ENCODE results near the gene ARHGEF19. TPM values are rescaled to one million over a fixed set of nuclear protein-coding genes. Genes with fewer than 3 reads are reported as not detected.

The ARHGEF19 gene
- total RNA-seq, 1 donor from 2014 or later: 15.6 TPM

DNA sequence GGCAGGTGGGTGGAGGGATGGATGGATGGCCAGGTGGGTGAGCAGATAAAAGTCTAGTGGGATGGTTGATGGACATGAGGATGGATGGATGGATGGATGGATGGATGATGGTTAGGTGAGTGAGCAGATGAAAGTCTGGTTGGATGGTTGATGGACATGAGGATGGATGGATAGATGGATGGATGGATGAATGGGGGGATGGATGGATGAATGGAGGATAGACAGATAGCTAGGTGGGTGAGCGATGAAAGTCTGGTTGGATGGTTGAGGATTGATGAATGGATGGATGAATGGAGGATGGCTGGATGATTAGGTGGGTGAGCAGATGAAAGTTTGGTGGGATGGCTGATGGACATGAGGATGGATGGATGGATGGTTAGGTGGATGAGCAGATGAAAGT is 9.0 kb upstream of the ARHGEF19 start:
- Histone ChIP-seq H3K36me3 (no peaks in the 10 kb centered on the region), H3K27ac (no peak overlapping the region), H3K4me3 (no peak overlapping the region), H3K4me1 (peaks cover 14% of the 10 kb centered on the region), H3K9me3 (no peaks in the 10 kb centered on the region), H3K27me3 (ENCODE audit: low read depth) (peaks cover 13% of the 10 kb centered on the region)
- ATAC-seq (no peak), DNase-seq (no peak)
- TF ChIP-seq, protein P1, sequence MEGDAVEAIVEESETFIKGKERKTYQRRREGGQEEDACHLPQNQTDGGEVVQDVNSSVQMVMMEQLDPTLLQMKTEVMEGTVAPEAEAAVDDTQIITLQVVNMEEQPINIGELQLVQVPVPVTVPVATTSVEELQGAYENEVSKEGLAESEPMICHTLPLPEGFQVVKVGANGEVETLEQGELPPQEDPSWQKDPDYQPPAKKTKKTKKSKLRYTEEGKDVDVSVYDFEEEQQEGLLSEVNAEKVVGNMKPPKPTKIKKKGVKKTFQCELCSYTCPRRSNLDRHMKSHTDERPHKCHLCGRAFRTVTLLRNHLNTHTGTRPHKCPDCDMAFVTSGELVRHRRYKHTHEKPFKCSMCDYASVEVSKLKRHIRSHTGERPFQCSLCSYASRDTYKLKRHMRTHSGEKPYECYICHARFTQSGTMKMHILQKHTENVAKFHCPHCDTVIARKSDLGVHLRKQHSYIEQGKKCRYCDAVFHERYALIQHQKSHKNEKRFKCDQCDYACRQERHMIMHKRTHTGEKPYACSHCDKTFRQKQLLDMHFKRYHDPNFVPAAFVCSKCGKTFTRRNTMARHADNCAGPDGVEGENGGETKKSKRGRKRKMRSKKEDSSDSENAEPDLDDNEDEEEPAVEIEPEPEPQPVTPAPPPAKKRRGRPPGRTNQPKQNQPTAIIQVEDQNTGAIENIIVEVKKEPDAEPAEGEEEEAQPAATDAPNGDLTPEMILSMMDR (IDR thresholded peaks at IDR 0.05): no peak
- intact Hi-C loops (cut with DNase I): no loop called here

DNA sequence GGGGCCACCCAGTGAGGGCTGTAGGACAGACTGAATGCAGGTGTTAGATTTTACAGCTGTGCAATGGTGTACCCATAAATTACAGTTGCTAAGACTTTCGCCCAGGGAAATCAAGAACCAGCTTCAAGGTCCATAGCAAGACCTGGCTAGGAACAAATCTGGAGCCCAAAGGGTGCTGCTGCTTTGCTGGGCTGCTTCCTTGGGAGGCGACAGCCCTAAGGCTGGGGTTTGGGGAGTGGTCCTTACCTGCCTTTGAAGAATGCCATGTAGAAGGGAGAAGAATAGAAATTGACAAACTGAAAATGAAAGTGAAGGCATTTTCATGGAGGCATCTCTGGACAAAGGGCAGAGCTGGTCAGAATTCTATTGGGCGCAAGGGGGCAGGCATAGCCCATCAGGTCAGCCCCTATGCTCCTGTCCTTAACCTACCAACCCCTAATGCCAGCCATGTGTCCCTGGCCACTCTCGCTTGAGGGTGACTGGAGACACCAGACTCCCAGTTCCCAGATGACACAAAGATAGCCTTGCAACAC is 7.6 kb upstream of the ARHGEF19 start:
- no peak for DNase-seq
- Histone ChIP-seq H3K36me3 (no peaks in the 10 kb centered on the region), H3K27ac (no peak overlapping the region), H3K9me3 (no peaks in the 10 kb centered on the region), H3K4me1 (peaks cover 20% of the 10 kb centered on the region), H3K27me3 (ENCODE audit: low read depth) (peaks cover 3% of the 10 kb centered on the region), H3K4me3 (no peak overlapping the region)
- no peak for ATAC-seq
- intact Hi-C loops (cut with DNase I): no loop called here
- TF ChIP-seq, protein P1 (IDR thresholded peaks at IDR 0.05): no peak

DNA sequence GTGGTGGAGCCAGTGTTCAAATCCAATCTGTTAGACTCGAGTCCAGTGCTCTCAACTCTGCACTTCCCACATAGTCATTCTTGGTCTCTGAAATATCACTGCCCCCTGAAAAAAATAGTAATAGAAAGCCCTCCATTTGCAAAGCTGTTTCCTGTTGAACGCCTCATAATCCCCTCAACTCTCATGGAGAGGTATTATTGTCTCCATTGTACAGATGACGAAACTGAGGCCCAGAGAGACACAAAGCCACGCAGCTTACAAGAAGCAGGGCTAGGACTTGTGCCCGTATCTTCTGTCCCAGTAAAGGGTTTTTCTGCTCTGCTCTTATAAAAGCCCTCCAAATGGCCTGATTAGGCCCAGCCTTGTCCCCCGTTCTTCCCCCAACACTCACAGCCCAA is 6.2 kb upstream of the ARHGEF19 start:
- H3K27ac ChIP-seq: no peak overlapping the region

DNA sequence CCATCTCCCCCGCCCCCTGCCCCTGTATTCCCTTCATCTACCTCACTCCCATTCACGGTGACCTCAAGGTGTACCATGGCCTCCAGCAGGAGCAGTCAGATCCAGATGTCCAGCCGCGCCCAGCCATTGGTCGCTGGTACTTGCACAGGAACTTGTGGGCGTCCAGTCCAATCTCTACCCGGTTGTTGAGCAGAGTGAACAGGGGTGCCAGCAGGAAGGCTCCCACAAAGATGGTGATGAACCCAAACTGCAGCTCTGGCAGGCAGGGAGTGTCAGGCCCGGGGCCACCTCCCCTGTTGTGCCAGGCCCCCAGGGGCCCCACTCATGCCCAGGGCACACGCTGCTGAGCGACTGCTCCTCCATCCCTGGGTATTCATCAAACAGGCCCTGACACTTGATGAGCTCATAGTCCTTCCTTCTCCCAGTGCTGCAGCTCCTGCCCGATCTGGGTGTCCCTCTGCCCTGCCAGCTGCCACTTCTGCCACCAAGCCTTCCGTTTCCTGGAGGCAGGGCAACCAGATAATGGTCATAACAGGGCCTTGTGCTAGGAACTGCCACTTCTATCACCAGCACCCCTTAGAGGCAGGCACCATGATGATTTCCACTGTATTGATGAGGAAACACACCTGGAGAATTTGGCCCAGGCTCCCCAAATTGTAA is 5.7 kb upstream of the ARHGEF19 start:
- no peak for DNase-seq
- no peak overlapping the region for H3K4me3 ChIP-seq
- peaks cover 22% of the 10 kb centered on the region for H3K4me1 ChIP-seq
- no peaks in the 10 kb centered on the region for H3K36me3 ChIP-seq
- ATAC-seq: no peak
- H3K27ac ChIP-seq: peak overlapping the region; percentile 62
- H3K9me3 ChIP-seq: no peaks in the 10 kb centered on the region
- intact Hi-C loops (cut with DNase I): no loop called here
- TF ChIP-seq, protein P1 (IDR thresholded peaks at IDR 0.05): no peak
- no peaks in the 10 kb centered on the region for H3K27me3 ChIP-seq (ENCODE audit: low read depth)

More for the DNA sequence above, 6.2 kb upstream of the ARHGEF19 start:
- Histone ChIP-seq H3K27me3 (ENCODE audit: low read depth) (no peaks in the 10 kb centered on the region), H3K4me1 (peaks cover 20% of the 10 kb centered on the region), H3K9me3 (no peaks in the 10 kb centered on the region), H3K4me3 (no peak overlapping the region), H3K36me3 (no peaks in the 10 kb centered on the region)
- DNase-seq (no peak), ATAC-seq (no peak)
- intact Hi-C loops (cut with DNase I): no loop called here
- TF ChIP-seq, protein P1 (IDR thresholded peaks at IDR 0.05): no peak

DNA sequence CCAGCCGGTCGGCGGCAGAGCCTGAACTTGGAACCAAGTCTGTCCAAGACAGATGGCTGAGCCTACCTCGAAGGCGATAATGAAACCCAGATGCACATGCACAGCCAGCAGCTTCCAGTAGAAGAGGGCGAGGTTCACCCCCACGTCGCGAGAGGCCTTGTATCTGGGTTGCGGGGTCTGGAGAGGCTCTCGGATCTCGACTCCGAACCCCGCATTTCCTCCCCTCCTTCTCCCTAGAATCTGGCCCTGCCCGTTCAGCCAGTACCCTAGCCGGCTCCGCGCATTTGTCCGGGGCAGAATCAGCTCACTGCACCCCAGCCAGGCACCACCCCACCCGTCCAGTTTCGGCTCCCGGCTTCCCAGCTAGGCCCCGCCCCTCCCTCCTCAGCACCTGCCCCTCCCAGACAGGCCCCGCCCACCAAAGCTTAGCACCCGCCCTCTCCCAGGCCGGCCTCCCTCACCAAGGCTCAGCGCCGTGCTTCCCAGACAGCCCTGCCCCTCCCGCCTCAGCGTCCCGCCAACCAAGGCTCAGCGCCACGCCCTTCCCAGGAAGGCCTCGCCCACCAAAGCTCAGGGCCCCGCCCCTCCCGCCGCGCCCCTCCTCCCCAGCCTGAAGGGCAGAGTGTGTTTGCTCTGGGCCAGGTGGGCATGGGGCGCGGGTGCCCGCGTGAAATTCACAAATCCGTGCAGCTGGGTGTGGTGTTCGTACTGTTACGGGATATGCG is 4.8 kb upstream of the ARHGEF19 start:
- H3K9me3 ChIP-seq: no peaks in the 10 kb centered on the region
- TF ChIP-seq, protein P1 (IDR thresholded peaks at IDR 0.05): no peak
- ATAC-seq: peak; percentile 98
- peaks cover 27% of the 10 kb centered on the region for H3K4me1 ChIP-seq
- intact Hi-C loops (cut with DNase I): no loop called here
- H3K27me3 ChIP-seq (ENCODE audit: low read depth): no peaks in the 10 kb centered on the region
- H3K36me3 ChIP-seq: no peaks in the 10 kb centered on the region
- peak; percentile 99 for DNase-seq
- peak overlapping the region; percentile 75 for H3K27ac ChIP-seq
- peak overlapping the region; percentile 68 for H3K4me3 ChIP-seq

Measured in lower lobe of right lung (tissue), 2 donors.